Measurements from ENCODE around the gene PRMT7. TPM values are rescaled to one million over a fixed set of nuclear protein-coding genes. Genes with fewer than 3 reads are reported as not detected.

Gene PRMT7, protein sequence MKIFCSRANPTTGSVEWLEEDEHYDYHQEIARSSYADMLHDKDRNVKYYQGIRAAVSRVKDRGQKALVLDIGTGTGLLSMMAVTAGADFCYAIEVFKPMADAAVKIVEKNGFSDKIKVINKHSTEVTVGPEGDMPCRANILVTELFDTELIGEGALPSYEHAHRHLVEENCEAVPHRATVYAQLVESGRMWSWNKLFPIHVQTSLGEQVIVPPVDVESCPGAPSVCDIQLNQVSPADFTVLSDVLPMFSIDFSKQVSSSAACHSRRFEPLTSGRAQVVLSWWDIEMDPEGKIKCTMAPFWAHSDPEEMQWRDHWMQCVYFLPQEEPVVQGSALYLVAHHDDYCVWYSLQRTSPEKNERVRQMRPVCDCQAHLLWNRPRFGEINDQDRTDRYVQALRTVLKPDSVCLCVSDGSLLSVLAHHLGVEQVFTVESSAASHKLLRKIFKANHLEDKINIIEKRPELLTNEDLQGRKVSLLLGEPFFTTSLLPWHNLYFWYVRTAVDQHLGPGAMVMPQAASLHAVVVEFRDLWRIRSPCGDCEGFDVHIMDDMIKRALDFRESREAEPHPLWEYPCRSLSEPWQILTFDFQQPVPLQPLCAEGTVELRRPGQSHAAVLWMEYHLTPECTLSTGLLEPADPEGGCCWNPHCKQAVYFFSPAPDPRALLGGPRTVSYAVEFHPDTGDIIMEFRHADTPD
- total RNA-seq = 27.7 TPM

DNA sequence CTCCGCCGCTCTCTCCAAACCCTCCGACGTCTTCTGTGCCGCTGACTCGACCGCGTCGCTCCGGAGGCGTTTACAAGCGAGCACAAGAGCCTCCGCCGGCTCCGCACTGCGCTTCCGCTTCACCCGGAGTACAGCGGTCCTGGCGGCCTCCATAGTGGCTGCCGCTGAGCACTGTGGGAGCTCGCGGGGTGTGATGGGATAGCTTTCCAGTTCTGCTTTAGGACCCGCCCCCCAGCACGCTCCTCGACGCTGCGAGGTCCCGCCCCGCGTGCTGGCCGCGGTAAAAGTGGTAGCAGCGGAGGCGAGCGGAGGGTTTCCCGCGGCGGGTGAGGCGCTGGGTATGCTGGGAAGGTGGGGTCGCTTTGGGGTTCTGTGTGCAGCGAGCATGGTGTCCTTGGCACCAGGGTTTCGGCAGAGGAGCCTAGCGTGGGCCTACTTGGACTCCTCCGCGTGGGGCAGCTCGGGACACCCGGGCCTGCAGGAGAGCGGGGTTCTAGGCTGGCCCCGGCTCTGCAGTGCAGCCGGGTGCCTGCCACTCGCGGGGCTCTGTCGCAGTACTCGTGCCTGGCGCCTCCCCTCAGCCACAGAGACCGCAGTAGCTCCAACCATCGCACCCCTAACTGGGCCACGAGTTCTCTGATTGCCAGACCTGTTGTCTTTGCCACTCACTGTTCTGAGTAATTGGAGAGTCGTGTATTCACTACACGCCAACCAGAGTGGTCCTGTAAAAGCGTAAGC is at the start of gene PRMT7, which contains the start of gene SLC7A6OS:
Gene PRMT7, plus strand, starts transcription at position 246 of the 738 bp plus-strand sequence. CDS start 4,961 bp downstream, outside the sequence.
Gene SLC7A6OS, minus strand, starts transcription at position 173 of the 738 bp plus-strand sequence. Its CDS starts 20 bp downstream, at position 153.
- DNase-seq (ENCODE audit: low spot score) (peak; percentile 95), ATAC-seq (peak; percentile 99)

GRCh38 chr16:68263559-68264127 is 47.2 kb upstream of the PRMT7 start:
- no peak for ATAC-seq
- no peak for DNase-seq (ENCODE audit: low spot score)

DNA sequence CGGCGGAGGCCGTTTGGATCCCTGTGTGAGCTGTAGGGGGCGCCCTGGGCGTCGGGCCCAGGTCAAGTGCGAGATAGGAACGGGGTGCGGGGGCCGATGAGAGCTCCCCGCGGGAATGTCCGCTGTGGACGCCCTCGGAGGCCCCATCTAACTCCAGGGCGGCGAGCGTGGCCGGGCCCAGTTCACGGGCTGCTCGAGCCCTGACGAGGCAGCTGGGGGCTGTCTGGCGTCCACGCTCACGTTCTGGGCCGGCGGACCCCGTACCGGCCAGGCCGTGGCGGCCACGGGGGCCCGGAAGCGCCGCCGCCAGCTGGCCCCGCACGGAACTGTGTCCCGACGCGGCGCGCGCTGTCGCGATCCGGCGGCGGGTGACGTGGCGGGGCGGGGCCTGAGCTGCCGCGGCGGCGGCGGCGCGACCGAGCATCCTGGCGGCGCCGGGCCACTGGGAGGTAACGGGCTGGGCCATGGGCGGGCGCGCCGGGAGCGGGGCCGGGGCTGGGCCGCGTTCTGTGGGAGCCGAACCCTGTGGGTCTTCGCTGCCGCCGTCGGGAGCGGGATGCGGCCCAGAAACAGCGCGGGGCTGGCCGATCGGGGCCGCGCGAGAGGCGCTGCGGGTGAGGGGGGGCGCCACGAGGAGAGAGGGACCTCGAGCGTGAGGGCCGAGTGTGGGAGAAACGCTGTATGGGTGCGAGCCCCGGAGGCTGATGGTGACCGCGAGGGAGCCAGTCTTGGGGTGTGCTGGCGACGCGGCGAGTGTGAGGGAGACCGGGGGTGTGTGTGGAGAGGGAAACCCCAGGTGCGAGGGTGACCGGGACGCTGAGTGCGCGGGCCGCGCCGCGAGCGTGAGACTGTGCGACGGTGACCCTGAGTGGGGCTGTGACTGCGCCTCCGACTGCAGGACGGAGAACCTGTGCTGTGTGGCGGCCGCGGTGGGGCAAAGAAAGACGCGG is 46.4 kb upstream of the PRMT7 start, which contains the start of gene SLC7A6:
Gene SLC7A6, plus strand, starts transcription at position 399 of the 950 bp plus-strand sequence. CDS start 10,201 bp downstream, outside the sequence.
- ATAC-seq (peak; percentile 89), DNase-seq (ENCODE audit: low spot score) (peak; percentile 73)

DNA sequence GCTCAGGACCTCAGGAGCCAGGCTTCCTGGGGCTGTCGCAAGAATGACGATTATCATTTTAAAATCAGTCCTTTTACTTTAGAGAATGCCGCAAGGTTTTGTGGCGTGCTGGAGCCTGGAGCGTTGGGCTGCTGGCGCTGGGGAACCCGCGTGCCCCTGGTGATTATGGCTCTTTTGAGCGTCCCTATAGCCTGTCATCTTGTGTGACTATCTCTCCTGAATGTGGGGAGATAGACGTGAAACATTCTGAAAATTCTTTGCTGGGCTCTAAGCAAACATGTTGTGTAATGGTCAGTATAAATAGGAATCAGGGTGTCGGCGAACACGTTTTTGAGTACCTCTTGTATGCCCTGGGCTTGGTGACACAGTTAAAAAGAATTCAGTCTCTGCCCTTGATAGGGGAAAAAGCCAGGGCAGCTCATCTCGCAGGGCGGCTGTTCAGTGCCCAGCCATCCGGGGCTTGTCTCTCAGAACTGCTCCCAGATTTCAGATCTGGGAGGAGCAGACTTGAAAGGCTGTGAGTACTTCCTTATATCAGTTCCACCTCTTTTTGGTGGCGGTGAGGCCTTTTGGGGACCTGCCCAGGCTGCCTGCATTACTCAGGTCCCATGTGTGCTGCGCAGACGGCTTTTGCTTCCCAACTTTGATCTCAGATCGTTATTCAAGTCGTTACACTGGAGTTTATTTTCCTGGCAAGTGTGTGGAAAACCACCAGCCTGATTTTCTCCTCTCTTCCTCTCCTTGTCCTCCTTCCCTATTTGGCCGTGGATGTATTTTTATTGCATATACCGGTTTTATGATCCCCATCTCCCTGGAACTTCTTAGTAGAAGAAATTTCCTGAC is 45.5 kb upstream of the PRMT7 start:
- DNase-seq (ENCODE audit: low spot score) = no peak

GRCh38 chr16:68267612-68268405 is 43.0 kb upstream of the PRMT7 start:
- ATAC-seq (no peak), DNase-seq (ENCODE audit: low spot score) (no peak)

More for the DNA sequence above, 45.5 kb upstream of the PRMT7 start:
- peak; percentile 27 for ATAC-seq

GRCh38 chr16:68269793-68270192 is 41.0 kb upstream of the PRMT7 start:
- DNase-seq (ENCODE audit: low spot score) (no peak), ATAC-seq (no peak)

DNA sequence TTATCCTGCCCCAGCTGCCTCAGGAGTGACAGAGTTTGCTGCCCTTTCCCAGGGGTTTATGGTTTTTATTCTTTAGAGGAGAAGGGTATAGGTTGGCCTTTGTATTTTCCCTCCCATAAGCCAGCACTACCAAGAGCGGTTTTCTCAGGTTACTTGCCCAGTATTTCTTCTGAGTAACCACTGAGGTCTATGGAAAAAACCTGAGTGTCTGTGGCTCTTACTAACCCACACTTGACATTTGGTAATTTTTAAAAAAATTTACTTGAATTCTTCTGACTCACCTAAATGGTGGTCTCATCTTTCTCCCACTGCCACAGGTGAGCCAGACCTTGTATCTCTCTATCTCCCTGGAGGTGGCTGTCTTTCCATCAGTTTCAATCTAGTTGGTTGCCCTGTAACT is 40.5 kb upstream of the PRMT7 start:
- no peak for ATAC-seq
- DNase-seq (ENCODE audit: low spot score) = no peak

DNA sequence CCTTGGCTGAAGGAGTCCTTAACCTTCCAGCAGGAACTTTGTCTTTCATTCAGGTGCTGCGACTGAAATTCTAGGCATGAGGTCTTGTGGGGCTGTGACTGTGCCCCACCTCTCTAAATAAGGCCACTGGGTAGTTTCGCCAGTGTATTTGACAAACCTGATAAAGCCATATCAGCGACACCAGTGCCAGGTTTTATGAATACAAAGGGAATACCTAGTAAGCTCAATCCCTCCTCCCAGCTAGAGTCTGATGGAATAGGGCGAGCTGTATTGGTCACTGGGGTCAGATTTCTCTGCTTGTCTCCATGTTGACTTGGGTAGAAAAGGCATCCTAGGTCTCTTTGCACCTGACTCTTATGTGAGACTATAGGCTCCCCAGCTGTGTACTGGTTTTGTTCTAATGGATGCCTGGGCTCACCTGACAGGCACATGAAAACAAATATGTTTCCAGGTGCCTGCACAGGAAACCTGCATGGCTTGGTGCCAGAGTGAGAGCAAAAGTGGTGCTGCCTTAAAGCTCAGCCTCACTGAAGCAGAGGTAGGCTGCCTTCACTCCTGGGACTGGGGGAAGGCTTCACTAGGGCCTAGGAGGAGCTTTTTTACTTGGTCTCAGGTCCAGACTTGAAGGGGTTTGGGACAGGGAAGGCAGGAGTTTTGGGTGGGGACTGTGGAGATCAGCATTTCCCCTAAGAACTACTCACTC is 38.2 kb upstream of the PRMT7 start:
- DNase-seq (ENCODE audit: low spot score) (no peak), ATAC-seq (no peak)

DNA sequence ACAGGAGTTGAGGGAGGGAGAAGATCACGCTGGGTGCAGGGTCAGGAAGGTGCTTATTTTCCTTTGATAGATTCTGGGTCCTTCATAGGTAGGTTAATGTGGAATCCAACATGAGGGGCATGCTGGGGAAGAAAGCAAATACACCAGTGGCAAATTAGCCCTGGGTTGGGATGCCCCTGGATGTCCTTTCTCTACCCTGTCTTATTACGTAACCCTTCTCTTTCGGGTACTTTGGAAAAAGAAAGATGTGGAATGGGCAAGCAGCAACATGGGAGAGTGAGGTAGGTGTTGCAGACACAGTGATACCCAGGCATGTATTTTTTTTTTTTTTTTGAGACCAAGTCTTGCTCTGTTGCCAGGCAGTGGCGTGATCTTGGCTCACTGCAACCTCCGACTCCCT is 37.4 kb upstream of the PRMT7 start:
- no peak for DNase-seq (ENCODE audit: low spot score)
- ATAC-seq = no peak

DNA sequence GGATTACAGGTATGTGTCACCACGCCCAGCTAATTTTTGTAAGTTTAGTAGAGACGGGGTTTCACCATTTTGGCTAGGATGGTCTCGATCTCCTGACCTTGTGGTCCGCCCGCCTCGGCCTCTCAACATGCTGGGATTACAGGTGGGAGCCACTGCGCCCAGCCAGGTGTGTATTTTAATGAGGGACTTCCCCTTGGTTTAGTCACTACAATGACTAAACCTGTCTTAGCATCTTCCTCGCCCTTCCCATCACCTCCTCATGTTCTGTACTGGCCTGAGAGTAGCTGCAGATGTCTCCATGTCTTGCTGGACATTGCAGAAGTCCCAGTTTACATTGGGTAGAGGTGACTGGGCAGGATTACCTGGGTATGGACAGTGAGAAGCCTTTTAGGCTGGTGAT is 36.9 kb upstream of the PRMT7 start:
- ATAC-seq = no peak

DNA sequence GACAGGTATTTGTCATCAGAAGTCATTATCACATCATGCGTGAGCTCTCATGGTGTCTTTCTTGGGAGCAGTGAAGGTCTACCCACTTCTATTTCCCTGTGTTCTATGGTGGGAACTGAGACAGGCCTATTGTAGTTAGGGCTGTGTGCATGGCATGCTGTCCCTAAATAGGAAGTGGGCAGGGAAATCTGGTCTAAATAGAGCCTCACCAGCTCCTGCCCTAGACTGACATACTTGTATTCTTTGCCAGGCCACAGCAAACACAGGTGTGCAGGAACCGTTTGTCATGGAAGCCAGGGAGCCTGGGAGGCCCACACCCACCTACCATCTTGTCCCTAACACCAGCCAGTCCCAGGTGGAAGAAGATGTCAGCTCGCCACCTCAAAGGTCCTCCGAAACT is 36.4 kb upstream of the PRMT7 start:
- DNase-seq (ENCODE audit: low spot score) = no peak
- ATAC-seq = no peak

More for the DNA sequence above, 36.9 kb upstream of the PRMT7 start:
- DNase-seq (ENCODE audit: low spot score) = no peak

GRCh38 chr16:68275611-68276191 is 35.1 kb upstream of the PRMT7 start:
- DNase-seq (ENCODE audit: low spot score) (no peak), ATAC-seq (no peak)

- no peak for ATAC-seq
- DNase-seq (ENCODE audit: low spot score) = no peak
Observed at GRCh38 chr16:68276223-68276622, 34.6 kb upstream of the PRMT7 start.

GRCh38 chr16:68279726-68280558 is 30.9 kb upstream of the PRMT7 start:
- no peak for DNase-seq (ENCODE audit: low spot score)
- ATAC-seq = no peak

GRCh38 chr16:68281368-68282063 is 29.3 kb upstream of the PRMT7 start:
- DNase-seq (ENCODE audit: low spot score) (no peak), ATAC-seq (no peak)

Measured in left lobe of liver (tissue), 2 donors.